ENCODE results near the gene BCAP29.

- TF ChIP-seq FOXP2 (optimal IDR thresholded peaks at IDR 0.05; ENCODE audit: control extremely low read depth, extremely low read length, insufficient read depth) (no peak), EZH2 (IDR thresholded peaks at IDR 0.05) (no peak)
These were observed 11.4 kb downstream of the BCAP29 start for GRCh38 chr7:107591421-107591820.

Data from SK-N-MC (cell line).